Measurements from ENCODE around the gene GGTLC1.

DNA sequence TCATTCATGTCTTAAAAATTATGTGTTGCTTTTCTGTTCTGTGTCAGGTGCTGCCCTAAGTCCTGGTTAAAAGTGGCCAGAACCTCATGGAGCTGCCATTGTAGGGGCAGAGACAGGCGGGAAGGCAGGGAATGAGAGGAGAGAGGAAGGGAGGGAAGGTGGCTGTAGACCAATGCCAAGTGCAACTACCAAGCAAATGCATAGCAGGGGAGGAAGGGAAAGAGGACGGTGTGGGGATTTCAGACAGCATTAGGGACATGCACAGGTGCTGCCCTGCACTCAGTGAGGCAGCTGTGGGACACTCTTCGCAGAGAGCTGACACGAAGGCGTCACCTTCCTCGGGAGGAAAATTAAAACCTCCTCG lies 21.0 kb downstream of the GGTLC1 start:
- TF ChIP-seq POLR2A (IDR thresholded peaks at IDR 0.05) (no peak), POLR2AphosphoS5 (IDR thresholded peaks at IDR 0.05) (no peak)
- TF ChIP-seq, protein P1, sequence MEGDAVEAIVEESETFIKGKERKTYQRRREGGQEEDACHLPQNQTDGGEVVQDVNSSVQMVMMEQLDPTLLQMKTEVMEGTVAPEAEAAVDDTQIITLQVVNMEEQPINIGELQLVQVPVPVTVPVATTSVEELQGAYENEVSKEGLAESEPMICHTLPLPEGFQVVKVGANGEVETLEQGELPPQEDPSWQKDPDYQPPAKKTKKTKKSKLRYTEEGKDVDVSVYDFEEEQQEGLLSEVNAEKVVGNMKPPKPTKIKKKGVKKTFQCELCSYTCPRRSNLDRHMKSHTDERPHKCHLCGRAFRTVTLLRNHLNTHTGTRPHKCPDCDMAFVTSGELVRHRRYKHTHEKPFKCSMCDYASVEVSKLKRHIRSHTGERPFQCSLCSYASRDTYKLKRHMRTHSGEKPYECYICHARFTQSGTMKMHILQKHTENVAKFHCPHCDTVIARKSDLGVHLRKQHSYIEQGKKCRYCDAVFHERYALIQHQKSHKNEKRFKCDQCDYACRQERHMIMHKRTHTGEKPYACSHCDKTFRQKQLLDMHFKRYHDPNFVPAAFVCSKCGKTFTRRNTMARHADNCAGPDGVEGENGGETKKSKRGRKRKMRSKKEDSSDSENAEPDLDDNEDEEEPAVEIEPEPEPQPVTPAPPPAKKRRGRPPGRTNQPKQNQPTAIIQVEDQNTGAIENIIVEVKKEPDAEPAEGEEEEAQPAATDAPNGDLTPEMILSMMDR (IDR thresholded peaks at IDR 0.05): no peak

Data from breast epithelium (tissue), 3 donors.